HG02970 (cell line): ENCODE measurements around the gene CTIF.

Experiments used
- ATAC-seq: cut with Tn5 transposase; IDR thresholded peaks from one replicate; pipeline ENCODE4 v1.9.1; 2021; ENCODE audit warnings: mild to moderate bottlenecking, moderate library complexity, moderate number of reproducible peaks; ENCODE audit not compliant: unreplicated experiment, low FRiP score

CTIF gene

GRCh38 chr18:48719974-48720654, 181.3 kb downstream of the CTIF start:
- no peak for ATAC-seq

- ATAC-seq, result no peak
Measured at GRCh38 chr18:48720655-48721025, 181.8 kb downstream of the CTIF start.

GRCh38 chr18:48721312-48721711, 182.5 kb downstream of the CTIF start:
- no peak for ATAC-seq

- ATAC-seq, result no peak
Measured at GRCh38 chr18:48723016-48723415, 184.2 kb downstream of the CTIF start.

- ATAC-seq, result no peak
Measured at GRCh38 chr18:48723837-48724236, 185.0 kb downstream of the CTIF start.

- ATAC-seq, result no peak
Measured at GRCh38 chr18:48724442-48724841, 185.6 kb downstream of the CTIF start.

- no peak for ATAC-seq
Measured at GRCh38 chr18:48724939-48725338, 186.1 kb downstream of the CTIF start.

GRCh38 chr18:48725562-48725961, 186.7 kb downstream of the CTIF start:
- ATAC-seq, result no peak

GRCh38 chr18:48727681-48728080, 188.8 kb downstream of the CTIF start:
- no peak for ATAC-seq

- ATAC-seq, result no peak
Measured at GRCh38 chr18:48728204-48728833, 189.5 kb downstream of the CTIF start.

GRCh38 chr18:48729404-48729803, 190.6 kb downstream of the CTIF start:
- ATAC-seq, result no peak

- no peak for ATAC-seq
Measured at GRCh38 chr18:48730010-48730409, 191.2 kb downstream of the CTIF start.

- ATAC-seq, result no peak
Measured at GRCh38 chr18:48732767-48733424, 194.1 kb downstream of the CTIF start.

GRCh38 chr18:48733643-48734253, 194.9 kb downstream of the CTIF start:
- no peak for ATAC-seq

GRCh38 chr18:48734460-48734859, 195.6 kb downstream of the CTIF start:
- no peak for ATAC-seq

GRCh38 chr18:48735080-48735676, 196.3 kb downstream of the CTIF start:
- ATAC-seq, result no peak

- ATAC-seq, result no peak
Measured at GRCh38 chr18:48735681-48736255, 196.9 kb downstream of the CTIF start.

- ATAC-seq, result no peak
Measured at GRCh38 chr18:48736321-48737260, 197.8 kb downstream of the CTIF start.

GRCh38 chr18:48739266-48740067, 200.6 kb downstream of the CTIF start:
- no peak for ATAC-seq
